ENCODE data around the gene ATP8A2.

- TF ChIP-seq ZNF274 (IDR thresholded peaks at IDR 0.05; ENCODE audit: low read depth, low read length) (no peak), YY1 (IDR thresholded peaks at IDR 0.05; ENCODE audit: insufficient read depth, insufficient read length) (no peak), SUZ12 (IDR thresholded peaks at IDR 0.05; ENCODE audit: extremely low read depth, insufficient read depth, insufficient read length) (no peak)
These were observed 444.5 kb downstream of the ATP8A2 start for GRCh38 chr13:25816239-25816638.

Data from NT2/D1 (cell line).